ENCODE results near the gene OR8B8.
"Not testable (repeated sequence)": the region's sequence is repeated elsewhere in the genome, so short reads cannot be mapped to it uniquely, and the experiment has no call there.

Gene OR8B8

GRCh38 chr11:124405581-124405980 lies 39.9 kb downstream of the OR8B8 start:
- no peaks in the 10 kb centered on the region for H3K9me3 Mint-ChIP-seq
- no peaks in the 10 kb centered on the region for H3K27me3 Mint-ChIP-seq
- H3K4me3 Mint-ChIP-seq, result no peak overlapping the region

GRCh38 chr11:124403186-124403585 lies 42.3 kb downstream of the OR8B8 start:
- H3K4me1 Mint-ChIP-seq, ATAC-seq, H3K4me3 Mint-ChIP-seq, H3K36me3 Mint-ChIP-seq, H3K27me3 Mint-ChIP-seq, H3K27ac Mint-ChIP-seq, H3K9me3 Mint-ChIP-seq: not testable (repeated sequence)

More at GRCh38 chr11:124405581-124405980, 39.9 kb downstream of the OR8B8 start:
- no peaks in the 10 kb centered on the region for H3K4me1 Mint-ChIP-seq
- H3K36me3 Mint-ChIP-seq, result no peaks in the 10 kb centered on the region
- H3K27ac Mint-ChIP-seq, result no peak overlapping the region
- ATAC-seq, result no peak

- ATAC-seq, result peak; percentile 71
- Mint-ChIP-seq H3K36me3 (no peaks in the 10 kb centered on the region), H3K4me1 (no peaks in the 10 kb centered on the region), H3K27me3 (no peaks in the 10 kb centered on the region), H3K27ac (no peak overlapping the region), H3K4me3 (no peak overlapping the region), H3K9me3 (no peaks in the 10 kb centered on the region)
Observed at GRCh38 chr11:124402326-124402922, 43.1 kb downstream of the OR8B8 start.

GRCh38 chr11:124398924-124399323 lies 46.6 kb downstream of the OR8B8 start, which contains the start of gene OR8B3:
Gene OR8B3 (minus strand): TSS chr11:124399024. CDS start chr11:124397351, 1,673 bp downstream.
- no peaks in the 10 kb centered on the region for H3K36me3 Mint-ChIP-seq
- no peaks in the 10 kb centered on the region for H3K9me3 Mint-ChIP-seq
- H3K27me3 Mint-ChIP-seq, result no peaks in the 10 kb centered on the region
- H3K27ac Mint-ChIP-seq, result no peak within 1 kb of the TSS
- ATAC-seq, result no peak
- no peak within 1 kb of the TSS for H3K4me3 Mint-ChIP-seq
- H3K4me1 Mint-ChIP-seq, result no peaks in the 10 kb centered on the region

GRCh38 chr11:124396847-124397246 lies 48.6 kb downstream of the OR8B8 start:
- H3K27ac Mint-ChIP-seq, H3K4me3 Mint-ChIP-seq, H3K36me3 Mint-ChIP-seq, H3K9me3 Mint-ChIP-seq, ATAC-seq, H3K27me3 Mint-ChIP-seq, H3K4me1 Mint-ChIP-seq: not testable (repeated sequence)

GRCh38 chr11:124394408-124394807 lies 51.1 kb downstream of the OR8B8 start:
- Mint-ChIP-seq H3K27me3 (peaks cover 16% of the 10 kb centered on the region), H3K4me1 (no peaks in the 10 kb centered on the region), H3K4me3 (no peak overlapping the region), H3K36me3 (no peaks in the 10 kb centered on the region), H3K9me3 (no peaks in the 10 kb centered on the region), H3K27ac (no peak overlapping the region)
- no peak for ATAC-seq
